Stimulated activated CD8-positive, alpha-beta memory T cell treated with anti-CD3 and anti-CD28 coated beads, Interleukin-7, amount 100 ng/mL, for 24 hours (primary cell): ENCODE measurements around the gene TBC1D3B.
"Not testable (repeated sequence)": the region's sequence is repeated elsewhere in the genome, so short reads cannot be mapped to it uniquely, and the experiment has no call there.

Experiments
- DNase-seq: peaks from one replicate; pipeline ENCODE4 v3.0.0-alpha.2; 2020; ENCODE audit warnings: low read depth

Gene TBC1D3B

DNA sequence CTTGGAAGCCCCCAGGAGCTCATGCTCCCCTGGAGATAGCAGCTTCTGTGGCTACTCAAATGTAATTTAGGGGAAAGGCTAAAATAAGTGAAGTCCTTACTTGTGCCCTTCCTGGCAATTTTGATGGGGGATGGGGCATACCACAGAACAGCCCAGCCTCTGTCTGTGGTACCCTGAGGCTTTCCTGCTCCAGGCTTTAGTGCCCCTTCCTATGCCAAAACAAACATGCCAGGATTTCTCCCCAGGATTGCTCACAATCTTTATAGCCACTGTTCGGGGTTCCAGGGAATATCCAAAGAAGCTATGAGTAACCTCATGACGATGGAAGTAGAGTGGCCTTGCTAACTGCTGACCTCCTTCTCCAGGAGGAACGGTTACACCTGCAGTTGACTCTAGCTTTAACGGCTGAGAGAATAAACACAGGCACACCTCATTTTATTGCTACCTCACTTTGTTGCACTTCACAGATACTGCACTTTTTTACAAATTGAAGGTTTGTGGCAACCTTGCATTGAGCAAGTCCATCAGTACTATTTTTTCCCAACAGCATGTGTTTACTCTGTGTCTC lies 47.9 kb downstream of the TBC1D3B start:
- no peak for DNase-seq

DNA sequence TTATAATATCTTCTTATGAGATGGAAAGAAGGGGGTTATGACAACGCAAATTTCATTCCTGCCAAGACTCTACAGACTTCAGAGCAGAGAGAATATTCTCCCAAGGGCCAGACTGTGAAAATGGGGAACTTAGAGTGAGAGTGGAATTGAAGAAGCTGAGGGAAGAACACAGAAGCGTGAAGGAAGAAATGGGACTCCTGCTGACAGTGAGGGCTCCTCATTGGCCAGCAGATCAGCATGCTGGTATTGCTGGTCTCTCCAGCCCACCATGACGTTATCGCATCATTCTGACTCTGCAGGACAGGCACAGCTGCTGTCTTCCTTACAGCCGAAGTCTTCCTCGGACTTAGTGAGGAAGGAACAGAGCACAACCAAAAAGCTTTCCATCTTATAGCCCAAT lies 48.5 kb downstream of the TBC1D3B start:
- DNase-seq, result no peak

DNA sequence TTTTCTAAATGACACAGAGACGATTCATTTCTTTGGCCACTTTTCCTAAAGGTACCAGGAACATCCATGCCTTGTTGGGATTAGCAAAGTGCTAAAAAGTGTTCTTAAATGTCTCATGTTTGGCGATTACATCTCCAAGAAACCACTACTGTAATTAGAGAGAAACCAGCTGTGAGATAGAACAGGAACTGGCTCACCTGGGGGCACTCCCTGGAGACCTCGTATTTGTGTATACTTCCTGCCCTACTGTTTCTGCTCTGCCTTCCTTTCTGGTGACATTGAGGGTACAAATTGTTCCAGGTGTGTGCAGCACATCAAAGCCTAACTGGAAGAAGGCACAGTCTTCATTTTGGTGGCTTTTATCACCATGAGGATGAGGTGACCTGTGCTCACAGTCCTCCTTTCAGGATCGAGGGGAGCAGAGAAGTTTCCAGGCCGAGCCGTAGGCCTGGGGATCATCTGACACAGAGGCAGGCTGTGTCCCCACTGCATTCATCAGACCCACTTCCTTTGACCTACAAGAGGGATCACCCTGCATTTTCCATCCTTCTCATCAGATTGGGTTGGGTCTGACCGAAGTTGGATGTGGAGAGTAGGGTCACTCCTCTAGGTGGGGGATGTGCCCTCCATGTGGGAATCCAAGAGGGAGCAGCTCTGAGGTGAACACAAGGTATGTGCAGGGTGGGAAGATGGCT lies 49.1 kb downstream of the TBC1D3B start:
- DNase-seq, result no peak

DNA sequence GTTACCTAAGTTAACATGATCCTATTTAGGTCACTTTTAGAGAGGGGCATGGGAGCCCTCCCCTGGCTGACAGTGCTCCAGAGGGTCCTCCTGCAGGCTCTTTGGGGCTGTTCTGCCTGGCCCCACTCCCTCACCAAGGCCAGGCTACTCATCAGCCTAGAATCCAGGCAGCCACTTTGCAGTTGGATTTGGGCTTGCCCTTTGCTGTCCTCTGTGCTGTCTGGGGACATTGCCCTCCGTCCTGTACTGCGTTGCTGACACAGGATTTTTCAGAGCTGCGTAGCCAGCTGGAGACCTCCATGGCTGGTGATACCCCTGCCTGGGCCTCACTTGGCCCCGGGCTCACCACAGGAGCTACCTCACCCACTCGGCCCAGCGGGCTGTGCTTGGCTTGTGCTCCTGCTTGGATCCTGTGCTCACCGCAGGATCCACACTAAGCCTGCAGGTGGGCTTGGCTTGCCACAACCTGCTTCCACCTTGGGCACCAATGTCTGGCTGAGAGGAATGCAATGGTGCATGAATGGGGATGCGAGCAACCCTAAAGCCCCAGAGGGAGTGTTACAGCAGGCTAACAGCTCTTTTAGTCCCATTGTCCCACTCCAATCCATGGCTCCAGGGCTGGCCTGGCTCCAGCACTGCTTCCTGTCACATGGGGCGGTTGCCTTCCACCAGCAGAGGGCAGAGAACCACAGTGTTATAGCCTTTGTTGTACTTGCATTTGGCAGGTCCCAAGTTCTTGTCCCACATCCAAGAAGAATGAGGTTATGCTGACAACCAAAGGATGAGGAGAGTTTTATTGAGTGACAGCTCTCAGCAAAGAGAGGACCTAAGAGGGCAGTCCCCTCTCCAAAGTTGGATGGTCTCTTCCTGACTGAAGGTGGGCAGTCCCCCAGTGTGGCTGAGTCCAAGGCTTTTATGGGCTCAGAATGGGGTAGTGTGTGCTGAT lies 51.3 kb downstream of the TBC1D3B start:
- no peak for DNase-seq

GRCh38 chr17:36123431-36123830 lies 53.0 kb downstream of the TBC1D3B start:
- DNase-seq, result no peak

DNA sequence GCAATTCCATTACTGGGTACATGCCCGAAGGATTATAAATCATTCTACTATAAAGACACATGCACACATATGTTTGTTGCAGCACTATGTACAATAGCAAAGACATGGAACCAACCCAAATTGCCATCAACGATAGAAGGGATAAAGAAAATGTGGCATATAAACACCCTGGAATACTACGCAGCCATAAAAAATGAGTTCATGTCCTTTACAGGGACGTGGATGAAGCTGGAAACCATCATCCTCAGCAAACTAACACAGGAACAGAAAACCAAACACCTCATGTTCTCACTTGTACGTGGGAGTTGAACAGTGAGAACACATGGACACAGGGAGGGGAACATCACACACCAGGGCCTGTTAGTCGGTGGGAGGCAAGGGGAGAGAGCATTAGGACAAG lies 55.3 kb downstream of the TBC1D3B start:
- not testable (repeated sequence) for DNase-seq

GRCh38 chr17:36120221-36120620 lies 56.2 kb downstream of the TBC1D3B start:
- no peak for DNase-seq

DNA sequence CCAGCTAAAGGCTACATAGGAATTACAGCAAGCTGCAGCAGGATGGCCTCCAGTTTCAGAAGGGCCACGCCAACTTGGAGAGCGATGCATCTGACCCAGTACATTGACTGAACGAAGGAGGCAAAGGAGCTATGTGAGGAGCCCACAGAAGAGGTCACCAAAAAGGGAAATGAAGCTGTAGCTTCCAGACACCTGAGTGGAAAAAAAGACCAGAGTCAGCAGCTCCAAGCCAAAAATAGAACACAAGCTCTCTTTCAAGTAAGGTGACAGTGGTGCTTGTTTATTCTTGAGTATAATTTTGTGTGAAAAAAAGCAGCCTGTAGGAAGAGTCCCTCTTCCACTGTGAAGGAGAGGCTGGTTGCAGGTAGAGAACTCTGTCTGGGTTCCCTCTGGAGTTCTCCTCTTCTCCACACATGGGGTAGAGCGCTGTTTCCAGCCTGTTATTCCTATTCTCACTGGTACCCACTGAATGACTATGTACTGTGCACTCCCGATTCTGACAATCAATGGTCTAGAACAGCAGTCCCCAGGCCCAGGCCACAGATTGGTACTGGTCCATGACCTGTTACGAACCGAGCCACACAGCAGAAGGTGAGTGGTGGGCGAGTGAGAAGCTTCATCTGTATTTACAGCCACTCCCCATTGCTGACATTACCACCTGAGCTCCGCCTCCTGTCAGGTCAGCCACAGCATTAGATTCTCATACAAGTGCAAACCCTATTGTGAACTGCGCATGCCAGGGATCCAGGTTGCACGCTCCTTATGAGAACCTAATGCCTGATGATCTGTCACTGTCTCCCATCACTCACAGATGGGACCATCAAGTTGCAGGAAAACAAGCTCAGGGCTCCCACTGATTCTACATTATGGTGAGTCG lies 57.7 kb downstream of the TBC1D3B start:
- no peak for DNase-seq

- no peak for DNase-seq
These were observed 58.7 kb downstream of the TBC1D3B start for GRCh38 chr17:36117505-36118382.
